Calu3 (cell line): ENCODE measurements around the gene PLPPR5. TPM values are rescaled to one million over a fixed set of nuclear protein-coding genes. Genes with fewer than 3 reads are reported as not detected.

Source experiments
- BruUV-seq: library from RNA; stranded (reverse); fragments of 400-500 nt; replicated peaks from 2 replicates; lab custom pipeline; 2021; lab: Mats Ljungman, UMichigan
- CTCF ChIA-PET: fragments of 300-600 bp; sonication (Branson Sonifier 250); formaldehyde crosslinking; loops from one replicate; lab custom pipeline; 2022; ENCODE audit warnings: antibody characterized with exemption; lab: Charles Lee
- DNase-seq: peaks from one replicate; pipeline ENCODE4 v3.0.0; 2022
- H3K27ac Mint-ChIP-seq: one replicate; pipeline ENCODE4 v1.8.0; 2022; ENCODE audit warnings: mixed read lengths; ENCODE audit not compliant: unreplicated experiment
- H3K27me3 Mint-ChIP-seq: one replicate; pipeline ENCODE4 v1.8.0; 2022; ENCODE audit warnings: mixed read lengths; ENCODE audit not compliant: unreplicated experiment
- H3K36me3 Mint-ChIP-seq: one replicate; pipeline ENCODE4 v1.8.0; 2022; ENCODE audit warnings: mild to moderate bottlenecking, moderate library complexity, mixed read lengths; ENCODE audit not compliant: insufficient read depth, unreplicated experiment
- H3K4me1 Mint-ChIP-seq: one replicate; pipeline ENCODE4 v1.8.0; 2022; ENCODE audit warnings: mild to moderate bottlenecking, low read depth, mixed read lengths; ENCODE audit not compliant: unreplicated experiment
- H3K4me3 Mint-ChIP-seq: one replicate; pipeline ENCODE4 v1.8.0; 2022; ENCODE audit warnings: mild to moderate bottlenecking, low read depth, moderate library complexity, mixed read lengths; ENCODE audit not compliant: unreplicated experiment
- H3K9me3 Mint-ChIP-seq: one replicate; pipeline ENCODE4 v1.8.0; 2022; ENCODE audit warnings: low read depth, mixed read lengths; ENCODE audit not compliant: unreplicated experiment
- intact Hi-C: fragments of 100-400 bp; cut with micrococcal nuclease; formaldehyde crosslinking; loops from one replicate; pipeline ENCODE4 v1.10.0; 2022; ENCODE audit not compliant: unreplicated experiment
- total RNA-seq: library from RNA; stranded (reverse); gene quantifications from 2 replicates; pipeline ENCODE4 v1.2.3, GENCODE V29; 2022
- TF ChIP-seq, protein P1 (sequence below): fragments of 200-600 bp; IDR thresholded peaks from one replicate; pipeline ENCODE4 v1.8.0; 2022; ENCODE audit warnings: antibody characterized with exemption; ENCODE audit not compliant: unreplicated experiment

Gene PLPPR5
- total RNA-seq, 1 experiment from 2014 or later: not detected

DNA sequence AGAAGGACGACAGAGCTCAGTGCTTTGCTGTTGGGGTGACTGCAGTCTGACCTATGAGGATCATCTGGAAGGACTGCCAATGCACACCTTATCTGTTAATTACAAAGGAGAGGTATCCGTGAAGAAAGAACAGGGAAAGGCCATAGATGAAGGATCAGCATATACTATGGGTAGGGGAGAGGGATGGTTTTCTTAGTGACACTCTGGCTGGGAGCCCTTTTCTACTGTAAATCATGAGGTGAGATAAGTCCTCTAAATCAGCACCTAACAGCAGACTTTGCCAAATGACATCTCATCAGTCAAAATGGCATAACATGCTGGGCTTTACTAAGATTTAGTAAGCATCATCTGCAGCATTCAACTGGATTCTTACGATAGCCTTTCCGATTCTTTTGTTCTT lies 100.0 kb downstream of the PLPPR5 start:
- no peak for DNase-seq
- peak overlapping the region; percentile 37 for H3K27ac Mint-ChIP-seq
- no peaks in the 10 kb centered on the region for H3K27me3 Mint-ChIP-seq
- CTCF ChIA-PET: no interaction called here
- H3K9me3 Mint-ChIP-seq: no peaks in the 10 kb centered on the region
- intact Hi-C loops: loop anchor here (5.0 kb wide), 1 partner anchor 112 kb away; no protein-coding TSS in a partner anchor
- TF ChIP-seq, protein P1, sequence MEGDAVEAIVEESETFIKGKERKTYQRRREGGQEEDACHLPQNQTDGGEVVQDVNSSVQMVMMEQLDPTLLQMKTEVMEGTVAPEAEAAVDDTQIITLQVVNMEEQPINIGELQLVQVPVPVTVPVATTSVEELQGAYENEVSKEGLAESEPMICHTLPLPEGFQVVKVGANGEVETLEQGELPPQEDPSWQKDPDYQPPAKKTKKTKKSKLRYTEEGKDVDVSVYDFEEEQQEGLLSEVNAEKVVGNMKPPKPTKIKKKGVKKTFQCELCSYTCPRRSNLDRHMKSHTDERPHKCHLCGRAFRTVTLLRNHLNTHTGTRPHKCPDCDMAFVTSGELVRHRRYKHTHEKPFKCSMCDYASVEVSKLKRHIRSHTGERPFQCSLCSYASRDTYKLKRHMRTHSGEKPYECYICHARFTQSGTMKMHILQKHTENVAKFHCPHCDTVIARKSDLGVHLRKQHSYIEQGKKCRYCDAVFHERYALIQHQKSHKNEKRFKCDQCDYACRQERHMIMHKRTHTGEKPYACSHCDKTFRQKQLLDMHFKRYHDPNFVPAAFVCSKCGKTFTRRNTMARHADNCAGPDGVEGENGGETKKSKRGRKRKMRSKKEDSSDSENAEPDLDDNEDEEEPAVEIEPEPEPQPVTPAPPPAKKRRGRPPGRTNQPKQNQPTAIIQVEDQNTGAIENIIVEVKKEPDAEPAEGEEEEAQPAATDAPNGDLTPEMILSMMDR: no peak
- H3K36me3 Mint-ChIP-seq: no peaks in the 10 kb centered on the region
- no TSS peak for BruUV-seq
- H3K4me1 Mint-ChIP-seq: peaks cover 9% of the 10 kb centered on the region
- no peak overlapping the region for H3K4me3 Mint-ChIP-seq

DNA sequence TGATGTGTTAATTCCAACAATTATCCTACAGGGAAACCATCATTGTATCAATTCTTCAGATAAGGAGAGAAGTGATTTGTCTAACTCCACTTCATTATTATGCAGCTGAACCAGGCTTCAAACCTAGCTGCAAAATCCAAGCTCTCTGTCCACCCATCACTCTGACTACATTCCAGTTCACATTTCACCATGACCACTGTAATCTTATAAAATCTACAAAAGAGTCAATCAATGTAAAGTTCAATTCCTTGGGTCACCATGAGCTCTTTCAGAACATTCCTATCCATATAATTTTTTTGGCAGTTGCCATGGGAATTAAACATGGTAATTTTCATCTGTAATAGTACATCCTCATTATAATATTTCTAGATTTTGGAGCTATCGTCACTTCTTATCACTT lies 100.9 kb downstream of the PLPPR5 start:
- Mint-ChIP-seq H3K27ac (peak overlapping the region; percentile 60), H3K27me3 (no peaks in the 10 kb centered on the region), H3K36me3 (no peaks in the 10 kb centered on the region), H3K9me3 (no peaks in the 10 kb centered on the region), H3K4me1 (peaks cover 9% of the 10 kb centered on the region), H3K4me3 (no peak overlapping the region)
- intact Hi-C loops: loop anchor here (5.0 kb wide), 1 partner anchor 111 kb away; no protein-coding TSS in a partner anchor
- CTCF ChIA-PET: no interaction called here
- no peak for DNase-seq
- BruUV-seq: no TSS peak
- TF ChIP-seq, protein P1: no peak

DNA sequence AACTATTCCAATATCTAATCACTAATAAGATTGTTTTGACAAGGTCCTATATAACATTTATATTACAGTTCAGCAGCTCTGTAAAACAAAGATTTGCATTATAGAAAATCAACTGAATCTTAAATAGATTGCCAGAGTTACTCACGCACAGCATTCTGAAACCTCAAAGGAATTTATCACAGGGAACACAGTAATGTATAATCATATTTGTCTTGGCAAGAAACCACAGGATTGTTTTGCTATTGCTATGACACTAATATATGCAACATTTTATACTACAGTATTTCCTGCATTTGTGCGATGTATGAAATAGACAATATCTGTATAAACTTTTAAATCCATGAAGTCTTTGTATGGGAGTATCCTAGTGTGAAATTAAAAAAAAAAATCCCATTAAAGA lies 101.4 kb downstream of the PLPPR5 start:
- peaks cover 9% of the 10 kb centered on the region for H3K4me1 Mint-ChIP-seq
- DNase-seq: no peak

DNA sequence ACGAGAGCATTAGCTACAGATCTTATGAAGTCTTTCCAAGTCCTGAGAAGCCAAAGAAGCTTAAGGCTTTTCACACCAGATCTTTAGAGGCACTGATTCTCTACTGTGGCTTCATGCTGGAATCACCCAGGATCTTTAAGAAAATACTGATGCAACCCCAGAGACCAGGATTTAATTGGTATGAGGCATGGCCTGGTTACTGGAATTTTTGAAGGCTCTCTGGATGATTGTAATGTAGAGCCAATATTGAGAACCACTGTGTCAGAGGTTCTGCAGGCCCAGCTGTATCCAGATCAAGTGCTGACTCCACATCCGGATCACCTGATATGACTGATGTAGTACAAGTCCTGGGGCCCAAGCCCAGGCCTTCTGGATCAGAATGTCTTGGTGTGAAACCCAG lies 105.7 kb downstream of the PLPPR5 start:
- H3K27ac Mint-ChIP-seq: no peak overlapping the region
- H3K36me3 Mint-ChIP-seq: no peaks in the 10 kb centered on the region
- no peak overlapping the region for H3K4me3 Mint-ChIP-seq
- no peaks in the 10 kb centered on the region for H3K4me1 Mint-ChIP-seq
- H3K9me3 Mint-ChIP-seq: no peaks in the 10 kb centered on the region
- TF ChIP-seq, protein P1: no peak
- no peak for DNase-seq
- CTCF ChIA-PET: no interaction called here
- intact Hi-C loops: no loop called here
- no peaks in the 10 kb centered on the region for H3K27me3 Mint-ChIP-seq
- BruUV-seq: no TSS peak

More for the DNA sequence above, 101.4 kb downstream of the PLPPR5 start:
- intact Hi-C loops: loop anchor here (5.0 kb wide), 1 partner anchor 111 kb away; no protein-coding TSS in a partner anchor
- H3K9me3 Mint-ChIP-seq: no peaks in the 10 kb centered on the region
- CTCF ChIA-PET: no interaction called here
- TF ChIP-seq, protein P1: no peak
- no peaks in the 10 kb centered on the region for H3K36me3 Mint-ChIP-seq
- BruUV-seq: no TSS peak
- no peak overlapping the region for H3K4me3 Mint-ChIP-seq
- H3K27me3 Mint-ChIP-seq: no peaks in the 10 kb centered on the region
- H3K27ac Mint-ChIP-seq: peak overlapping the region; percentile 60
